Measurements from ENCODE around the gene AMBRA1.

Gene AMBRA1

GRCh38 chr11:46498179-46498578 lies 95.6 kb downstream of the AMBRA1 start:
- DNase-seq (ENCODE audit: low spot score), result no peak
- TF ChIP-seq, protein P1, sequence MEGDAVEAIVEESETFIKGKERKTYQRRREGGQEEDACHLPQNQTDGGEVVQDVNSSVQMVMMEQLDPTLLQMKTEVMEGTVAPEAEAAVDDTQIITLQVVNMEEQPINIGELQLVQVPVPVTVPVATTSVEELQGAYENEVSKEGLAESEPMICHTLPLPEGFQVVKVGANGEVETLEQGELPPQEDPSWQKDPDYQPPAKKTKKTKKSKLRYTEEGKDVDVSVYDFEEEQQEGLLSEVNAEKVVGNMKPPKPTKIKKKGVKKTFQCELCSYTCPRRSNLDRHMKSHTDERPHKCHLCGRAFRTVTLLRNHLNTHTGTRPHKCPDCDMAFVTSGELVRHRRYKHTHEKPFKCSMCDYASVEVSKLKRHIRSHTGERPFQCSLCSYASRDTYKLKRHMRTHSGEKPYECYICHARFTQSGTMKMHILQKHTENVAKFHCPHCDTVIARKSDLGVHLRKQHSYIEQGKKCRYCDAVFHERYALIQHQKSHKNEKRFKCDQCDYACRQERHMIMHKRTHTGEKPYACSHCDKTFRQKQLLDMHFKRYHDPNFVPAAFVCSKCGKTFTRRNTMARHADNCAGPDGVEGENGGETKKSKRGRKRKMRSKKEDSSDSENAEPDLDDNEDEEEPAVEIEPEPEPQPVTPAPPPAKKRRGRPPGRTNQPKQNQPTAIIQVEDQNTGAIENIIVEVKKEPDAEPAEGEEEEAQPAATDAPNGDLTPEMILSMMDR (IDR thresholded peaks at IDR 0.05; ENCODE audit: extremely low read depth, missing control alignments), result no peak

DNA sequence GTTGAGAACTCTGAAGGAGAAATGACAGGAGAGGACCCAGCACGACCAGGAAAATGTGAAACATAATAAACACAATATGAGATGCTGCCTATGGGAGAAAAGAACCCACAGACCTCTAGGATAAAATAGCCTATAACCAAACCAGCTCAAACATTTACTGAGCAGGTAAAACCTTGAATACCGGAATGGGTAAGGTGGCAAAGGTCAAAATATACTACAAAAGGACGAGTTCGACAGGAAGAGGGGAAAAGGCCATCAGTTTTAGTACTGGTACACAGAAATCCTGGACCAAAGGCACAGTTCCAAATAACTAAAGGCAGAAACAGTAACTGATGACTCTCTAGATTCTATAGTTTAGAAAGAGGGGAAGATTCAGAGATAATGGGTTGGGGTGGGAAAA lies 96.3 kb downstream of the AMBRA1 start:
- TF ChIP-seq, protein P1 (IDR thresholded peaks at IDR 0.05; ENCODE audit: extremely low read depth, missing control alignments), result no peak
- DNase-seq (ENCODE audit: low spot score), result no peak

DNA sequence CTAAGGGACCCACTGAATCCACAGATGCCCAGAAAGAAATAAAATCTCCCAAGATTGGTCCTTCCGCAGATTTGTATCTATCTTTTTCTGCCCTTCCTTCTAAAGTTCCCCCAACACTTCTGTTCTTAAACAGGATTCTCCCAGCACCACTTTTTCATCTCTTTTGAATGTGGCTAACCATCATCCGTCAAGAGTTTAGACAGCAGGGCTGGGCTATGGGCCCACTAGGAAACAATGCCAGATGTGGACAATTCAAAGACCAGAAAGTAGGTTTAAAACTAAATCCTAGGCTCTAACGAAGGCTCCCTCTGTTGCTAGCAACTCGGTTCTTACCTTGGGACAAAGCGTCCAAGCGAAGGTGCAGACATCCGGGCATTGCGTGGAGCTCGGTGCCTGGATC lies 100.0 kb downstream of the AMBRA1 start:
- no peak for DNase-seq (ENCODE audit: low spot score)
- TF ChIP-seq, protein P1 (IDR thresholded peaks at IDR 0.05; ENCODE audit: extremely low read depth, missing control alignments), result no peak

DNA sequence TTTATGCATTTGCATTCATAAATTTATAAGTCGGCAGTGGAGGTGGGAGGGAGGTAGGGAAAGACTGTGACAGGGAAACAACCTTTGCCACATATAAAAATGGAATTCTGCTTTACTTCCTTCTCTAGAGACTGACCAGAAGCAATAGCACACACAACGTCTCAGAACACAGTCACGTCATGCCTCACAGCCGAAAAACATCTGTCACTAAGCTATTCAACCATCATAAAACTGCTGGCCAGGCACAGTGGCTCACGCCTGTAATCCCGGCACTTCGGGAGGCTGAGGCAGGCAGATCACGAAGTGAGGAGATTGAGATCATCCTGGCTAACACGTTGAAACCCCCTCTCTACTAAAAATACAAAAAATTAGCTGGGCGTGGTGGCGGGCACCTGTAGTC lies 101.3 kb downstream of the AMBRA1 start:
- TF ChIP-seq, protein P1 (IDR thresholded peaks at IDR 0.05; ENCODE audit: extremely low read depth, missing control alignments), result no peak
- no peak for DNase-seq (ENCODE audit: low spot score)

DNA sequence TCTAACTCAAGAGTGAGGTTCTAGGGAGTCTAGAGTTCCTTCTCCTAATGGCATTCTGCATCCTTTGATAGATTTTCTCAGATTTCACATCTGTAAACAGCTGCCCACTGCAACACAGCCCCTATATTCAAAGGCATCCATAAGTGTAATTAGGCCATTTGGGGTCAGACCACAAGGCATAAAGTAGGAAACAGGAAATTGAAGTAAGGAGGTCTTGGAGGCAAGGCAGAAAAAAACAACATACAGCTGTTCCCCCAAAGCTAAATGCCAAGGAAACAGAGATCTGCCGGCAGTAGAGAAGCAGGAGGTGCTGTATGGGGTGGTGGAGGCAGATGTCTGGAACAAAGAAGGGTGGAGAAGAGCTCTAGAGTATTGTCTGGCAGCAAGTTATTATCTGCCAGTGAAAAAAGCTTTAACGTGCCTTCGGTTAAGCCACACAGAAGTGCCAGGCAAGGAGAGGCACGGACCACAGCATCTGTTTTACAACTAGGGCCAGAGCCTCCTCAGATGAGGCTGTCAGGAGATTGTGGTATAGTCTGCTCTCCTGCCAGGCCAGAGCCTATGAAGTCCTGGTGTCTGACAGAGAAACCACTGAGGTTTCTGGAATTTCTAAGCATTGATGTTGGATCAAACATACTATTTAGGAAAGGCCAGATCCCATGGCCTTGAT lies 102.0 kb downstream of the AMBRA1 start:
- DNase-seq (ENCODE audit: low spot score), result no peak

DNA sequence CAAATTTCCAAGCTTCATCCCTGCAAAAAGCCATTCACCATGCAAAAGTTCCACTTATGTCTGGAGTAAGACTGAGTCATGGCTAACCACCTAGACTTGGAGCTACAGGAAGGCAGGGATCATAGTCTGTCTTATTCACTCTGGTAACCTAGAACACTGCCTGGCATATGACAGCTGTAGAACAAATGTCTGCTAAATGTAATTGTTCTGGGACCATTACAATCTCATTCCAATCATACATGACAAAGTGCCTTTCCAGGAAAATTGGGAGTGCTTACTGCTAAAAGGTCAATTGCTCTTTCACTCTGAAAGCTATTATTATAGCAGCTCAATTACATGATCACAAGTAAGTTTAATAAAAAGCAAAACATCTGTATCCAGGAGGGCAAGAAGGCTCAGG lies 103.2 kb downstream of the AMBRA1 start:
- TF ChIP-seq, protein P1 (IDR thresholded peaks at IDR 0.05; ENCODE audit: extremely low read depth, missing control alignments), result no peak
- no peak for DNase-seq (ENCODE audit: low spot score)

More for the DNA sequence above, 102.0 kb downstream of the AMBRA1 start:
- TF ChIP-seq, protein P1 (IDR thresholded peaks at IDR 0.05; ENCODE audit: extremely low read depth, missing control alignments), result no peak

DNA sequence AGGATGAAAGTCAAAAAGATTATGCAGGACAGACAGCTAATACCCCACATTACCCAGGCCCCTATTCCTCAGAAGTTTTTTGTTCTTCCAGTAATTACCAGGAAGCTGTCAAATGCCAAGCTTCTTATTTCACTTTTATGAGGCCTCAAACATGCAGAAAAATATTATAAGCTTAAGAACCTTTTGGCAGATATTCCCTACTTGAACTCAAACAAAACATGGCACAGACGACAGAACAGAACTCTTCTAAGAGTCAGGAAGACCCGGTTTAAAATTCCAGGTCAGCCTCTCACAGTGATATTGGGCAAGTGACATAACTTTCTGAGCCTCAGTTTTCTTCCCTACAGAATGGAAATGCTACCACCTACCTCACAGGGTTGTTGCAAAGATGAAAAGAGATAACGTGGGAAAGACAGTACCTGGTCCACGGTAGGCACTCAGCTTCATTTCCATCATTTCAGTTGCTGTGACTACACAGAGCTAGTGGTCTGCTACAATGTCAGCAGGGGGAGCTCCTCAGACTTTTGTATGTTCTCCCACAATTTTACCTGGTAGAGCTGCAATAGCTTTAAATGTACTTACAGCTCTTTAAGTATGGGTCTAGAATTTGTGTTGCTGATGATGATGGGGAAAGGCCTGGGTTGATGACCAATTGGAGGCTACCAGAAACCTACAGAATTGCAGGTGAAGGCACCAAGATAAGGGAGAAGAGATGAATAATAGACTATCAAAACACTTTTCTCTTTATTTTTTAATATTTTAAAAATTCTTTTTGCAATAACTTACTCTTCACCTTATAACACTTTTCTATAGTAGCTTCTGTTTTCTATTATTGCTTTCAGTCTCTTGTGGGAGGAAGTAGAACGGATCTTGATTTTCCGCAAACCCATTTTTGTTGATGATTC lies 103.9 kb downstream of the AMBRA1 start:
- peak; percentile 53 for DNase-seq (ENCODE audit: low spot score)
- TF ChIP-seq, protein P1 (IDR thresholded peaks at IDR 0.05; ENCODE audit: extremely low read depth, missing control alignments), result peak; percentile 38
